ENCODE measurements around the gene KDM5B. TPM values are rescaled to one million over a fixed set of nuclear protein-coding genes. Genes with fewer than 3 reads are reported as not detected.

The KDM5B gene
- total and polyA plus RNA-seq, 2 of the 8 experiments (the other 6 are each of a cell fraction or from before 2014, with no cell fraction given): 73.3 to 210 TPM

DNA sequence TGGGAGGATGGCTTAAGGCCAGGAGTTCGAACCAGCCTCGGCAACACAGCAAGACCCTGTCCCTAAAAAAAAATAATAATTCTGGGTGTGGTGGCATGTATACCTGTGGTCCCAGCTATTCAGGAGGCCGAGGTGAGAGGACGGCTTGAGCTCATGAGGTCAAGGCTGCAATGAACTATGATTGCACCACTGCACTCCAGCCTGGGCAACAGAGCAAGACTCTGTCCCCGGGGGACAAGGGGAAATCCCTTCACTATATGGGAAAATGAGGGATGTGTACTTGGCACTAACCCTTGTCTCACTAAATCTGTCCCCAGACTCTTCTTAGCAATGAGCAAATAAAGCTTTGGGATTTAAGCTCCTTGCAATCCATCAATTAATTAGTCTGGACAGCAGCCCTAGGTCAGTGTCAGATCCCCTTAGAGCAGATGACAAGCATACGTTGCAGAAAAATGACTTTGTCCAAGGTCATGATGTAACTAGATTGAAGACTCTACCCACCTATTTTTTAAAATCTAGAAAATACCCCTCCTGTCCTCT lies 9.4 kb downstream of the KDM5B start (continued):
- TF ChIP-seq, protein P1, sequence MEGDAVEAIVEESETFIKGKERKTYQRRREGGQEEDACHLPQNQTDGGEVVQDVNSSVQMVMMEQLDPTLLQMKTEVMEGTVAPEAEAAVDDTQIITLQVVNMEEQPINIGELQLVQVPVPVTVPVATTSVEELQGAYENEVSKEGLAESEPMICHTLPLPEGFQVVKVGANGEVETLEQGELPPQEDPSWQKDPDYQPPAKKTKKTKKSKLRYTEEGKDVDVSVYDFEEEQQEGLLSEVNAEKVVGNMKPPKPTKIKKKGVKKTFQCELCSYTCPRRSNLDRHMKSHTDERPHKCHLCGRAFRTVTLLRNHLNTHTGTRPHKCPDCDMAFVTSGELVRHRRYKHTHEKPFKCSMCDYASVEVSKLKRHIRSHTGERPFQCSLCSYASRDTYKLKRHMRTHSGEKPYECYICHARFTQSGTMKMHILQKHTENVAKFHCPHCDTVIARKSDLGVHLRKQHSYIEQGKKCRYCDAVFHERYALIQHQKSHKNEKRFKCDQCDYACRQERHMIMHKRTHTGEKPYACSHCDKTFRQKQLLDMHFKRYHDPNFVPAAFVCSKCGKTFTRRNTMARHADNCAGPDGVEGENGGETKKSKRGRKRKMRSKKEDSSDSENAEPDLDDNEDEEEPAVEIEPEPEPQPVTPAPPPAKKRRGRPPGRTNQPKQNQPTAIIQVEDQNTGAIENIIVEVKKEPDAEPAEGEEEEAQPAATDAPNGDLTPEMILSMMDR (IDR thresholded peaks at IDR 0.05; ENCODE audit: control extremely low read depth in 1 of 3, insufficient read depth in 1 of 3, low read depth in 1 of 3, low read length in 3 of 3): no peak
- no peak for TF ChIP-seq TBP (IDR thresholded peaks at IDR 0.05; ENCODE audit: low read depth, low read length)
- TF ChIP-seq HDAC6 (IDR thresholded peaks at IDR 0.05; ENCODE audit: low read depth, low read length): no peak
- no peak for TF ChIP-seq SP4 (IDR thresholded peaks at IDR 0.05; ENCODE audit: low read length)

All from H1 (cell line).